Left kidney (tissue), 8 donors: ENCODE measurements around the gene SEPHS2. TPM values are rescaled to one million over a fixed set of nuclear protein-coding genes. Genes with fewer than 3 reads are reported as not detected.
"Not testable (repeated sequence)": the region's sequence is repeated elsewhere in the genome, so short reads cannot be mapped to it uniquely, and the experiment has no call there.

Experiments used
- DNase-seq: peaks from one replicate; pipeline ENCODE4 v3.0.0-alpha.2; 2013
- long read RNA-seq, 8 donors: transcript quantifications; one replicate each; lab custom pipeline, GENCODE V29; 2026
- polyA plus RNA-seq: library from polyadenylated mRNA; unstranded; fragments of 120-200 nt; gene quantifications from one replicate; pipeline ENCODE4 v1.2.1, GENCODE V29; 2013; ENCODE audit not compliant: insufficient read length

Gene SEPHS2, protein sequence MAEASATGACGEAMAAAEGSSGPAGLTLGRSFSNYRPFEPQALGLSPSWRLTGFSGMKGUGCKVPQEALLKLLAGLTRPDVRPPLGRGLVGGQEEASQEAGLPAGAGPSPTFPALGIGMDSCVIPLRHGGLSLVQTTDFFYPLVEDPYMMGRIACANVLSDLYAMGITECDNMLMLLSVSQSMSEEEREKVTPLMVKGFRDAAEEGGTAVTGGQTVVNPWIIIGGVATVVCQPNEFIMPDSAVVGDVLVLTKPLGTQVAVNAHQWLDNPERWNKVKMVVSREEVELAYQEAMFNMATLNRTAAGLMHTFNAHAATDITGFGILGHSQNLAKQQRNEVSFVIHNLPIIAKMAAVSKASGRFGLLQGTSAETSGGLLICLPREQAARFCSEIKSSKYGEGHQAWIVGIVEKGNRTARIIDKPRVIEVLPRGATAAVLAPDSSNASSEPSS
- 87.0 TPM for polyA plus RNA-seq
- long read RNA-seq, donor 1, transcript SEPHS2-201 (1 exons, 2,551 nt): major isoform, 115 of 115 reads
- long read RNA-seq, donor 1, partial matches to known transcripts: 0 of 115 reads
- long read RNA-seq, donor 1, other reads (novel, unspliced or antisense): 0 of 115 reads
- long read RNA-seq, donor 2, transcript SEPHS2-201 (1 exons, 2,551 nt): major isoform, 97 of 97 reads
- long read RNA-seq, donor 2, partial matches to known transcripts: 0 of 97 reads
- long read RNA-seq, donor 2, other reads (novel, unspliced or antisense): 0 of 97 reads
- long read RNA-seq, donor 3, transcript SEPHS2-201 (1 exons, 2,551 nt): major isoform, 98 of 98 reads
- long read RNA-seq, donor 3, partial matches to known transcripts: 0 of 98 reads
- long read RNA-seq, donor 3, other reads (novel, unspliced or antisense): 0 of 98 reads
- long read RNA-seq, donor 4, transcript SEPHS2-201 (1 exons, 2,551 nt): major isoform, 17 of 17 reads
- long read RNA-seq, donor 4, partial matches to known transcripts: 0 of 17 reads
- long read RNA-seq, donor 4, other reads (novel, unspliced or antisense): 0 of 17 reads
- long read RNA-seq, donor 5, transcript SEPHS2-201 (1 exons, 2,551 nt): major isoform, 172 of 172 reads
- long read RNA-seq, donor 5, partial matches to known transcripts: 0 of 172 reads
- long read RNA-seq, donor 5, other reads (novel, unspliced or antisense): 0 of 172 reads
- long read RNA-seq, donor 6, transcript SEPHS2-201 (1 exons, 2,551 nt): major isoform, 119 of 119 reads
- long read RNA-seq, donor 6, partial matches to known transcripts: 0 of 119 reads
- long read RNA-seq, donor 6, other reads (novel, unspliced or antisense): 0 of 119 reads
- long read RNA-seq, donor 7, transcript SEPHS2-201 (1 exons, 2,551 nt): major isoform, 164 of 164 reads
- long read RNA-seq, donor 7, partial matches to known transcripts: 0 of 164 reads
- long read RNA-seq, donor 7, other reads (novel, unspliced or antisense): 0 of 164 reads
- long read RNA-seq, donor 8, transcript SEPHS2-201 (1 exons, 2,551 nt): major isoform, 43 of 43 reads
- long read RNA-seq, donor 8, partial matches to known transcripts: 0 of 43 reads
- long read RNA-seq, donor 8, other reads (novel, unspliced or antisense): 0 of 43 reads

DNA sequence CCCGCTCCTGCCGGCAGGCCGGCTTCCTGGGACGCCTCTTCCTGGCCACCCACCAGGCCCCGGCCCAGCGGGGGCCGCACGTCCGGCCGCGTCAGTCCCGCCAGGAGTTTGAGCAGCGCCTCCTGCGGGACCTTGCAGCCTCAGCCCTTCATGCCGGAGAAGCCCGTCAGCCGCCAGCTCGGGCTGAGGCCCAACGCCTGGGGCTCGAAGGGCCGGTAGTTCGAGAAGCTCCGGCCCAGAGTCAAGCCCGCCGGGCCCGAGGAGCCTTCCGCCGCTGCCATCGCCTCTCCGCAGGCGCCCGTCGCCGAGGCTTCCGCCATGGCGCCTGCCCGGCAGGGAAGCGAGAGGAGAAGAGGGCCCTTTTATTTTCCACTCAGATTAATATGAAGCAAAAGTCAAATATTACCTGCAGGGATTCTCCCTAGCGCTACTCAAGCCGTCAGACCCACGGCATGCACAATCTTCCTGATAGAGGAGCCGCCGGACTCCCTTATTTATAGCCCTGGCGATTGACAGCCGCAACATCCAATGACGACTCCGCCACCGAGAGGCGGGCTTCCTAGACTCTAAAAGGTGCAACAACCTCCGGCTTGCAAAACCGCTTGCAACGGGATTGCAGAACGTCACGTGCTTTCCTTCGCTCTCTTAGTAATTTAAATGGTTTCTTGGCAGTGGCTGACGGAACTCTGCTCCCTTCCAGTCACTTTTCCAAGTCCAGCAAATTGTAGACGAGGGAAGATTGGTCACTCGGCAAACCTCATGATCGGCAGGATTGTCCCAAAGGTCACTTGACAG lies at the start of gene SEPHS2:
SEPHS2 (minus strand) TSS at position 467 of the 795 bp plus-strand sequence; CDS start at position 320, 147 bp downstream.
- DNase-seq: peak; percentile 99

DNA sequence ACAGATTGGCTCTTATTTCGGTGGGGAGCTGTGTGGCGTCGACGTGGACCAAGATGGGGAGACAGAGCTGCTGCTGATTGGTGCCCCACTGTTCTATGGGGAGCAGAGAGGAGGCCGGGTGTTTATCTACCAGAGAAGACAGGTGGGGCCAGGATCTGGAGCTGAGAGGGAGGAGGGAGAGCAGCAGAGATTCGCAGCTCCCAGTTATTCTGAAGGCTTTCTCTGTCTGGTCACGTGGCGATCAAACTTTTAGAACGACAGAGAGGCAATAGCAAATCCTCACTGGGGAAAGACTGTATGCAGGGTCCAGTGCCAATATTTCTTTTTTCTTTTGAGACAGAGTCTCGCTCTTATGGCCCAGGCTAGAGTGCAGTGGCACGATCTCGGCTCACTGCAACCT lies 49.0 kb upstream of the SEPHS2 start:
- no peak for DNase-seq

DNA sequence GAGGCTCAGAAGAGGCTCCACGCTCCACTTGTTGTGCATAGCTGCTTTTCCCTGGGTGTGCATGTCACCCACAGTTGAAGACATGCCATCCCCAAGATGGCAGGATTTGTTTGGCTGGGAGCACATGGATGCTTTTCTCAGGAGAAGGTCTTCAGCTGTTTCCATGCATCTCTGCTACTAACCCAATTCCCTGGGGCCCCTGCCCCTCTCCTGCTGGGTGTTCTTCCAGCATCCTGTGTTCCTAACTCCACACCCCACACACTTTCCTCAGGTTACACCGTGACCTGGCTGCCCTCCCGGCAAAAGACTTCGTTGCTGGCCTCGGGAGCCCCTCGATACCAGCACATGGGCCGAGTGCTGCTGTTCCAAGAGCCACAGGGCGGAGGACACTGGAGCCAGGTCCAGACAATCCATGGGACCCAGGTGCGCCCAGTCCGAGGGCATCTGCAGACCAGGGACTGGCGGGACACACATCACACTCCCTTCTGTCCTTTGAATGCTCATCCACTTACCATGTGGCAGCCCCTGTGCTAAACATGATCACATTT lies 48.3 kb upstream of the SEPHS2 start:
- DNase-seq: no peak

DNA sequence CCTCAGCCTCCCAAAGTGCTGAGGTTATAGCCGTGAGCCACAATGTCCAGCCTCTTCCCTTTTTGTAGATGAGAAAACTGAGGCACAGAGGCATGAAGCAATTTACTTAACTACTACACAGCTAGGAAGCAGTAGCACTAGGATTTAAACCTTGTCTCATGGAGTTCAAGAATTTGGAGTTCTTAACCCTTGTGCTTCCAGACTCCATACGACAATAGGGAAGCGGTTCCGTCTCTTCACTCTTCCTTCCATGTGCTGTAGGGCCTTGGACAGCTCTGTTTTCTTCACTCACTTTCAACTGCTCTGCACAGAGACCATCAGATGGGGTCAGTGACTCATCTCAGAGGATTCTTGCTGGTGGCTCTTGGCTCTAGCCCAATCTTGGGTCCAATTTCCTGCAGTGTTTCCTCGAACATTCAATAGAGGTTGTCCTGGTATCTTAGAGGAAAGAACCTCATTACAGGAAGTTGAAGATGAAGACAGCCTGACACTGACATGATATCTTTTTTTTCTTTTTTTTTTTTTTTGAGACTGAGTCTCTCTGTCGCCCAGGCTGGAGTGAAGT lies 46.2 kb upstream of the SEPHS2 start:
- DNase-seq: no peak

DNA sequence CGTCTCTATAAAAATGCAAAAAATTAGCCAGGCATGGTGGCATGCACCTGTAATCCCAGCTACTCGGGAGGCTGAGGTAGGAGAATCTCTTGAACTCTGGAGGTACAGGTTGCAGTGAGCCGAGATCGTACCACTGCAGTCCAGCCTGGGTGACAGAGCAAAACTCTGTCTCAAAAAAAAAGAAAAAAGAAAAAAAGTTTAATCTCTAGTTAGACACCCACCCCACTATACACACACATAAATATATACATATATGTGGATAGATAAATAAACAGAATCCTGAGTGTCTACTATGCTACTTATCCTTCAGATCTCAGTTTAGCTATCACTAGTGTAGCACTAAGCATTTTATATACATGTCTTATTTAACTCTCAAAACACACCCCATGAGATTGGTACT lies 45.6 kb upstream of the SEPHS2 start:
- no peak for DNase-seq

DNA sequence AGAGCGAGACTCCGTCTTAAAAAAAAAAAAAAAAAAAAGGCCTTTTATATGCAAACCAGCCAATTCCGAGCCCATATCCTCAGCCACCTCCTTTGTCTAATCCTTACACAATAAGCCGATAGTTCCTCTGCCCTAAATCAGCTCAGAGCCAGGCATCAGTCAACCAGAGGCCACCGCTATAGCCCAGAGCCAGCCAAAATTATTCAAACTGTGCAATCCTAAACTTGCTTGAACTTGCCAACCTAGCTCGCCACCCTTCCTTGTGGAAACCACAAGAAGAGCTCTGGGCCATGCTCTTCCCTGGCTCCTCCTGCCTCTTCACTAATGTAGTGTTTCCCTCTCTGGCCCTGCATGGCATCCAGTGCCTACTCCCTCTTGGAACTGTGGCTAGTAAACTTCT lies 44.5 kb upstream of the SEPHS2 start:
- DNase-seq: no peak

DNA sequence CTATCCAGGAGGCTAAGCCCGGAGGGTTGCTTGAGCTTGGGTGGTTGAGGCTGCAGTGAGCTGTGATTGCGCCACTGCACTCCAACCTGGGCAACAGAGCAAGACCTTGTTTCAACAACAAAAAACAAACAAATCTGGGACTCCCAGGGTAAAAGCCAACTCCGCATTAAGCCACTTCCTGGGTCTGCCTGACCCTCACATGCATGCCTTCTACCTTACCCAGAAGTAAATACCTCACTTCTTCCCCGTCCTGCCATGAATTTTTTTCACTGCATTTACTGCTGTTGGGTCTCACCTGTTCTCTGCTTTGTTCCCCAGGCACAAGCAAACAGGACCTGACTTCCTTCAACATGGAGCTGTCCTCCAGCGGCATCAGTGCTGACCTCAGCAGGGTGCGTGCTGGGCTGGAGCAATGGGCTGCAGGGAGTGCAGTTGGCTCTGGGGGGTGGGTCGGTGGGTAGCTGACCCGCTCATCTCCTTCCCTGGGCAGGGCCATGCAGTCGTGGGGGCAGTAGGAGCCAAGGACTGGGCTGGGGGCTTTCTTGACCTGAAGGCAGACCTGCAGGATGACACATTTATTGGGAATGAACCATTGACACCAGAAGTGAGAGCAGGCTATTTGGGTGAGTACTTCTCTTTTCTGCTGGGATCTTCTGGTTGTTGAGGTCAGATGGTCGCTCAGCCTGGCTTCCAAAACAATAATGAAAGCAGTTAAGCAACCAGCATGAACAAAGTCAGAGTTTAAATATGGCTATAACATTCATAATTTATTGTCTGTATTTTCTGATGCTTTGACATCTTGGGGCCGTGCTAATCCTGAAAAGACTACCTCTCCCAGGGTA lies 43.3 kb upstream of the SEPHS2 start:
- no peak for DNase-seq

DNA sequence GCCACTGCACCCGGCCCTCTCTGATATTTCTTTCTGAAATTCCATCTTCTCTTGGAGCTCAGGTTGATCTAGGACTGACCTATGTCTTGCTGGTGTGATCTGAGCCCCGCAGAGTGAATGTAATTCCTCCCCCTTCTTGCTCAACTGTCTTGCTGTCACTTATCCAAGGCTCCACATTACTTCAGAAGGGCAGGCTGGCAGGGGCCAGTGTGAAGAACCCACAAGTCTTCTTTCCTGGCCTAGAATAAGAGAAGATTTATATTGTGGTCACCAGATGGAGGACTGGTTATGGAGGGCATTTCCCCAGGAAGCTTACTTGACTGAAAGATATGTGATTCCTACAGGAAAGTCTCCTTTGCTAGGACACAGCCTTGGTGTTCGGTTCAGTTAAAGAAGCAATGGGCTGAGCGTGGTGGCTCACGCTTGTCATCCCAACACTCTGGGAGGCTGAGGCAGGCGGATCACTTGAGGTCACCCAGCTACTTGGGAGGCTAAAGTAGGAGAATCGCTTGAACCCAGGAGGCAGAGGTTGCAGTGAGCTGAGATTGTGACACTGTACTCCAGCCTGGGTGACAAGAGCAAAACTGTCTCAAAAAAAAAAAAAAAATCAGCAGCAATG lies 40.3 kb upstream of the SEPHS2 start:
- DNase-seq: no peak

DNA sequence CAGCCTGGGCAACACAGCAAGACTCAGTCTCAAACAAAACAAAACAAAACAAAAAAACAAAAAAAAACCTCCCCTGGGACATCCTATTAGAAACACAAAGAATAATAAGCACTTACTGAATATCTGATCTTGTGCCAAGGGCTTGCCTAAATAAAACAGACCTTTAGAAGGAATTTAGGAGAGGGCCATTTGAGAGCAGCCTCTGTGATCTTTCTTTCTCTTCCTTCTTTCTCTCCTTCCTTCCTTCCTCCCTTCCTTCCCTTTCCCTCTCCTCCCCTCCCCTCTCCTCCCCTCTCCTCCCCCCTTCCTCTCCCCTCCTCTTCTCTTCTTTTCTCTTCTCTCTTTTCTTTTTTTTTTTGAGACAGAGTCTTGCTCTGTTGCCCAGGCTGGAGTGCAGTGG lies 39.2 kb upstream of the SEPHS2 start:
- DNase-seq: no peak

DNA sequence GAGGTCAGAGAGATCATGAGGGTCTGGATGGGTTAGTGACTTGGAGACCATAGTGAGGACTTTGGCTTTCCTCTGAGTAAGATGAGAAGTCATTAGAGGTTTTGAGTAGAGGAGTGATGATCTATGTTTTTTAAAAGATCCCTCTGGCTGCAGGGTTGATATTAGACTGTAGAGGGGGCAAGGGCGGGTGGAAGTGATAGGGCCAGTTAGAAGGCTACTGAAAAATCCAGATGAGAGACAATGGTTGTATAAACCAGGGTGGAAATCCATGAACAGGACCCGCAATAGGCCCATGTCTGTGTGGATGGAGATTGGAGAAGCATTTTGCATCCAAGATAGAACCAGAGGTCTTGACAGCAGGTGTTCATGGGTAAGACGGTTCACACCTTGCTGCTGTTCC lies 36.7 kb upstream of the SEPHS2 start:
- DNase-seq: no peak

DNA sequence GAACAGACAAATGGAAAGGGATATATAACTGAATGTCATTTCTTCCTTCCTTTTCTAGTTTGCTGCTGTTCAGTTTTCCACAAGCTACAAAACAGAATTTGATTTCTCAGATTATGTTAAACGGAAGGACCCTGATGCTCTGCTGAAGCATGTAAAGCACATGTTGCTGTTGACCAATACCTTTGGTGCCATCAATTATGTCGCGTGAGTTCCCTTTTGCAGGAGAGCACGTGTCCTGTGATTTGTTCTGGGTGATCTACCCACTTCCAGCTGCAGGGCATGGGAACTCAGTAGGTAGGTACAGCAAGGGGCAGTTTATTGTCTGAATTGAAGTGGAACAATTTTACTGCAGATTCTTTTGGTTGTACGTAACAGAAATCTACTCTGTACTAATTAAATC lies 35.7 kb upstream of the SEPHS2 start:
- DNase-seq: no peak

DNA sequence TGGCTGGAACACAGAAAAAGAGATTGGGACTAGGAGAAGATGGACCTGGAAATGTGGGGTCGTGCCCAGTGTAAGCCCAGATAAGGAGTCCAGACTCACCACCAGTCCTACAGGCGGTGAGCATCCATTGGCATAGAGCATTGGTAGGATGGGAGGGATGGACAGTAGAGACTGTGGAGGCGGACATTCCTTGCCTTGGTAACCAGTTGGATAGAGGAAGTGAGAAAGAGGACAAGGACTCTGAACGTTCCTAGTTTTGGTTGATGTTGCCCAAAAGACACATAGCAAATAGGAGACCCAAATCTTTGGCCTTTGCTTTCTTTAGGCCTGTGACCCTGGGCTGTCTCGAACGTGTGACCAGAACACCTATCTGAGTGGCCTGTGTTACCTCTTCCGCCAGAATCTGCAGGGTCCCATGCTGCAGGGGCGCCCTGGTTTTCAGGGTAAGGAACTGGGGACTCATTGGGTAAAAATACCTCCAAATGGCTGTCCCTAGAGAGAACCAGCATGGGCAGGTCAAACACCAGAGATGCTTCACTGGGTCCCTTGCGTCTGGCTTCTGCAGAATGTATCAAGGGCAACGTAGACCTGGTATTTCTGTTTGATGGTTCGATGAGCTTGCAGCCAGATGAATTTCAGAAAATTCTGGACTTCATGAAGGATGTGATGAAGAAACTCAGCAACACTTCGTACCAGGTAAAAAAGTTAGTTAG lies 33.2 kb upstream of the SEPHS2 start:
- no peak for DNase-seq

DNA sequence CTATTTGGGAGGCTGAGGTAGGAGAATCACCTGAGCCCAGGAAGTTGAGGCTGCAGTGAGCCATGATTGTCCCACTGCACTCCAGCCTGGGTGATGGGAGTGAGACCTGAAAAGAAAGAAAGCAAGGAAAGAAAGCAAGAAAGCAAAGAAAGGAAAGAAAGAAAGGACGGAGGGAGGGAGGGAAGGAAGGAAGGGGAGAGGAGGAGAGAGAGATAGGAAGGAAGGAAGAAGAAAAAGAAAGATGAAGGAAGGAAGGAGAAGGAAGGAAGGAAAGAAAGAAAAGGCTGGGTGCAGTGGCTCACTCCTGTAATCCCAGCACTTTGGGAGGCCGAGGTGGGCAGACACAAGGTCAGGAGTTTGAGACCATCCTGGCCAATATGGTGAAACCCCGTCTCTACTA lies 32.1 kb upstream of the SEPHS2 start:
- DNase-seq: not testable (repeated sequence)

DNA sequence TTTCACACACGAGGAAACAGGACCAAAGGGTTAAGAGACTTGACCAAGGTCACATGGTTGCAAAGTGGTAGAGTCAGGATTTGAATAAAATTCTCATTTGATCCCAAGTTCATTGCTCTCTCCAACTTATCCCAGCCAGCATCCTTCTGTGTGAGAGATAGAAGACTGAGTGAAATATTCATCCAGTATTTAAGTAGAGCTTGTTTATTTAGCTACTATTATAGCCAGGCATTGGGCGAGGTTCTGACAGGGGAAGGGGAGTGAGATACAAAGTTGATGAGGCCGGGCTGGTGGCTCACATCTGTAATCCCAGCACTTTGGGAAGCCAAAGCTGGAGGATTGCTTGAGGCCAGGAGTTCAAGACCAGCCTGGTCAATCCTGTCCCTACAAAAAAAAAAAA lies 31.3 kb upstream of the SEPHS2 start:
- DNase-seq: no peak

DNA sequence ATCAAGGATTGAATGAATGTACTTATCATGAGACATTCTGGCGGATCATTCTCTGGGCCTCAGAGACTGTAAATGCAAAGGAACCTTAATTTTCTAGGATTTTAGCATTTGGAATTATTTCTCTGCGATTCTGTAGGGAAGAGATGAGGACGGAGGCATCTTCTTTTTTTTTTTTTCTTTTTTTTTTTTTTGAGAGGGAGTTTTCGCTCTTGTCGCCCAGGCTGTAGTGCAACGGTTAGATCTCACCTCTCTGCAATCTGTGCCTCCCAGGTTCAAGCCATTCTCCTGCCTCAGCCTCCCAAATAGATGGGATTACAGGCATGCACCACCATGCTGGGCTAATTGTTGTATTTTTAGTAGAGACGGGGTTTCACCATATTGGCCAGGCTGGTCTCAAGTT lies 29.0 kb upstream of the SEPHS2 start:
- no peak for DNase-seq

DNA sequence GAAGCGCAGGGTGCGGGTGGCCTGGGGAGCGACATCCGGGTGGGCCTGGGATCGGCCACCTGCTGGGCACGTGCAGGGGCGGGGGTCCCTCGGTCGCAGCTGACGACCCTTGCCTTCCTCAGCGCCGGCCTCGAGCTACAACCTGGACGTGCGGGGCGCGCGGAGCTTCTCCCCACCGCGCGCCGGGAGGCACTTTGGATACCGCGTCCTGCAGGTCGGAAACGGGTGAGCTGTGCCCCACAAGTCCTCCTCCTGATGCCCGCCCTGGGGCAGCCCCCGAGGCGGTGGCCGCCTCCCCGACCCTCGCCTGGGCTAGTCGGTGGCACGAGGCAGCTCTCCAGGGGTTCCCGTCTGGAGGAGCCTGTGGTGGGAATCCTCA lies 28.4 kb upstream of the SEPHS2 start:
- no peak for DNase-seq

DNA sequence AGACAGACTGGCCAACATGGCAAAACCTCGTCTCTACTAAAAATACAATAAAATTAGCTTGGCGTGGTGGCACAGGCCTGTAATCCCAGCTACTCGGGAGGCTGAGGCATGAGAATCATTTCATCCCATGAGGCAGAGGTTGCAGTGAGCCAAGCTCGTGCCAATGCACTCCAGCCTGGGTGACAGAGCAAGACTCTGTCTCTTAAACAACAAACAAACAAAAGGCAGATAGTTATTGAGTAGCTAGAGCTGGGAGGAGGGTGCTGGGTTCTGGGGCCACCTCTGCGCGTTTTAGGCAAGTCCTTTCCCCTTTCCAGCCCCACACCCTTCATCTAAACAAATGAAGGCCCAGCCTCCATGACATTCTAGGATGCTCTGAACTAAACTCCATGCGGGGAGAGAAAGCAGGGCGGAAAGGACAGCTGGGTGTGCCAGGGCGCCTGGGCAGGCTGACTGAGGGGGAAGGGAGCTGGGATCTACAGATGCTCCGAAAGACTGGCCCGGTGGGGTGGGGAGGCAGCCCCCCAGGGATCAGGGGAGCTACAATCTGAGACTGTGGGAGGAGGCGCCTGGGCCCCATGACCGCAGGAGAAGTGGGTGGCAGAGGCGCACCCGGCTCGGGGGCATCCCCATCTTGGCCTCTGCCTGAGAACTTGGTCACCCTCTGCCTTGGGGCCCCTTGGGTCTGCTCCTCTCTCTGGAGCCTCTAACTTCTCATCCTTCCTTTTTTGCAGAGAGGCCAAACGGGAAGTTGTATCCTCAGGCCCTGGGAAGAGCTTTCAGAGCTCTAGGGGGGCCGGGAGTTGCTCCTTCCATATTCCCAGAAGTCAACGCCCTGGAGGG lies 27.8 kb upstream of the SEPHS2 start:
- DNase-seq: no peak
